Measurements from ENCODE around the gene ARRB1.
"Not testable (repeated sequence)": the region's sequence is repeated elsewhere in the genome, so short reads cannot be mapped to it uniquely, and the experiment has no call there.

Gene ARRB1

GRCh38 chr11:75351541-75351790 is at the start of gene ARRB1:
Gene ARRB1 (minus strand): TSS chr11:75351661. CDS start chr11:75351607, 54 bp downstream.
- peak in 1 of 2 donors; percentile 19 for DNase-seq (ENCODE audit: low read depth in 2 of 2)

GRCh38 chr11:75400146-75400865 is 48.8 kb upstream of the ARRB1 start:
- DNase-seq (ENCODE audit: low read depth in 2 of 2) = no peak

GRCh38 chr11:75399344-75400145 is 48.1 kb upstream of the ARRB1 start, which contains the start of gene RPS3:
Gene RPS3 (plus strand): TSS chr11:75399518. CDS start chr11:75399548, 30 bp downstream.
- DNase-seq (ENCODE audit: low read depth in 2 of 2) = peak; percentile 82 to 83

GRCh38 chr11:75398906-75399305 is 47.4 kb upstream of the ARRB1 start:
- DNase-seq (ENCODE audit: low read depth in 2 of 2) = no peak

DNA sequence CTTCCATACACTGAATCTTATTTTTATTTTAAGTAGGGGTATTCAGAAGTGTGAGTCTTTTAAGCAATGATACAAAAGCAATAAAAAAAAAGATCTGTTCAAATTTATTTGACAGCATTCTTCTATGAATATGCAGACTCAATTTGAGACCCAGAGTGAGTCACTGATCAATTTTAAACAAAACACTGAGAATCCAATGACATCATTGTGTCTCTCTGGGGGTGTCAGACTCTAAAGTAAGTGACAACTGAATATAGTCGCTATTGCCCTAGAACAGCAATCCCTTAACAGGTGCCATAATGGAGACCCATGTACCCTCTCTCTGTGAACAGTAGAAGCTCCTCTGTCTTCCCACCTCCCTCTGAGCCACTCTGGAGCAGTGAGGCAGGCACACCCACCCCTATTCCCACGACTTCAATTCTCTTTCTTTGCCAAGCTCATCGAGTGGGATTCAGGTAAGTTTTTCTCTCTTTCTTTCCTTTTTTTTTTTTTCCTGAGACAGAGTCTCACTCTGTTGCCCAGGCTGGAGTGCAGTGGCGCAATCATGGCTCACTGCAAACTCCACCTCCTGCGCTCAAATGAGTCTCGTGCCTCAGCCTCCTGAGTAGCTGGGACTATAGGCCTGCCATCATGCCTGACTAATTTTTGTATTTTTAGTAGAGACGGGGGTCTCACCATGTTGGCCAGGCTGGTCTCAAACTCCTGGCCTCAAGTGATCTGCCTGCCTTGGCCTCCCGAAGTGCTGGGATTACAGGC is 42.8 kb upstream of the ARRB1 start:
- DNase-seq (ENCODE audit: low read depth in 2 of 2) = no peak

DNA sequence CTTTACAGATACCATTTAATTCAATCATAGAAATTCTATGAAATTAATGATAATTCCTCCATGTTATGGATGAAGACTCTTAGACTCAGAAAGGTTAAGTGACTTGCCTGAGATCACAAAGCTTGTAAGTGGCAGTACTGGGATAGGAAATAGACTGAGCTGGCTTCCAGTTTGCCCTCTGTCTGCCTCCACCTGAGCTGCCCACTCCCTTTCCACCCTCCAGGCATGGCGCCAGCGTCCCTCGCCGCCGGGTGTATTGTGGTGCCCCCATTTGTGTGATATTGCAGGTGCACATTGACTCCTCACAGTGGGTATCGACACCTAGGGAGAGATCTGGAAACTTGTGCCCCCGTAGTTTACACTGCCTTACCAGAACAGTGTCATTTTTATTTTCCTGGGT is 38.5 kb upstream of the ARRB1 start:
- DNase-seq (ENCODE audit: low read depth in 2 of 2) = no peak

- DNase-seq (ENCODE audit: low read depth in 2 of 2) = no peak
Observed at GRCh38 chr11:75389276-75389605, 37.8 kb upstream of the ARRB1 start.

- DNase-seq (ENCODE audit: low read depth in 2 of 2) = peak; percentile 52 to 56
Observed at GRCh38 chr11:75388386-75389275, 37.2 kb upstream of the ARRB1 start.

- no peak for DNase-seq (ENCODE audit: low read depth in 2 of 2)
Observed at GRCh38 chr11:75387736-75388294, 36.4 kb upstream of the ARRB1 start.

- no peak for DNase-seq (ENCODE audit: low read depth in 2 of 2)
Observed at GRCh38 chr11:75386942-75387630, 35.6 kb upstream of the ARRB1 start.

- DNase-seq (ENCODE audit: low read depth in 2 of 2) = peak; percentile 64 to 68
Observed at GRCh38 chr11:75384438-75385080, 33.1 kb upstream of the ARRB1 start.

- no peak for DNase-seq (ENCODE audit: low read depth in 2 of 2)
Observed at GRCh38 chr11:75383246-75383645, 31.8 kb upstream of the ARRB1 start.

DNA sequence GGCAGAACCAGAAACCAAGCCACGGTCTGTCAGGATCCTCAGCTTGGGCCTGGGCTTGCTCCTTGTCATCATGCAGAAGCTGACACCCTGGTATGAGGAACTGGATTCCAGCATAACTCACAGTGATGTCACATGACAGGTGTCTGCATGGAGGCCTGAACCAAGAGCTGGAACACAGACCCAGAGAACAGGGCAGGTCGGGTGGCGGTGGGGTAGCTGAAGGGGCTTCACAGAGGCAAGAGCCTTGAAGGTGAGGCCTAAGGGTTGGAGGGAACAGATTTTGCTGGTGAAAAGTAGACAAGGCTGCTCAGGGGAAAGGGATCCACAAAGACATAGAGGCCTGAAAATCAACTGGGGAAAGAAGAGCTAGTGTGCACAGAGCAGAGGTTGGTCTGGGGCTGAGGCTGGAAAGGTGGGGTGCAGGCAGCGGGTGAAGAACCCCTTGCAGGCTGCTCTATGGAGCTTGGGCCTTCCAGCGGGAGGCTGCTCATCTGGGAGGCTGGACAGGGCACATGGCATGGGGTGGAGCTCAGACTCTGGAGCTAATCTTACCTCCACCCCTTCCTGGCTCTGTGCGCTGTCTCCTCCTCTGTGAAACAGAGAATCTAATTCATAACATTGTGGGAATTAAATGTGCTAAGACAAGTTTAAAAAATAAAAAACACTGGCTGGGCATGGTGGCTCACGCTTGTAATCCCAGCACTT is 29.4 kb upstream of the ARRB1 start:
- DNase-seq (ENCODE audit: low read depth in 2 of 2) = no peak

GRCh38 chr11:75380245-75380644 is 28.8 kb upstream of the ARRB1 start:
- DNase-seq (ENCODE audit: low read depth in 2 of 2) = no peak

GRCh38 chr11:75378776-75379175 is 27.3 kb upstream of the ARRB1 start:
- DNase-seq (ENCODE audit: low read depth in 2 of 2) = not testable (repeated sequence)

DNA sequence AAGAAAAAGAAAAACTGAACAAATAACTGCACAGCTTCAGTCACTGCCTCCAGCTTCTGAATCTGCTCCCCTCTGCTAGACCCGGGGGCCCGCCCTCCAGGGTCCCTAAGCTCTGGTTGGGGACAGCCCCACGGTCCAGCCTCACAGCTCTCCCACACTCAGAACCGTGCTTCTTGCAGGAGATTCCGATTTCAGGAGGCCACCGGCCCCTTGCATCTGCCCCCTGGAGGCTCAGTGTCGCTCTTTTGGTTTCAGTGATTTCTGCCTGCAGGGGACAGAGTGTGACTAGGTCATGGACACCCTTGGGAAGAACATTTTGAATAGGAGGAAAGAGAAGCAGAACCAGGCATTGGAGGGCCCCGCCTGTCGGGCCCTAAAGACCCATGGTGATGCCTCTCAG is 24.7 kb upstream of the ARRB1 start:
- no peak for DNase-seq (ENCODE audit: low read depth in 2 of 2)

GRCh38 chr11:75375626-75376025 is 24.2 kb upstream of the ARRB1 start:
- DNase-seq (ENCODE audit: low read depth in 2 of 2) = no peak

- no peak for DNase-seq (ENCODE audit: low read depth in 2 of 2)
Observed at GRCh38 chr11:75374646-75375045, 23.2 kb upstream of the ARRB1 start.

GRCh38 chr11:75373201-75373600 is 21.7 kb upstream of the ARRB1 start:
- DNase-seq (ENCODE audit: low read depth in 2 of 2) = no peak
